22Rv1 (cell line): Measurements from ENCODE around the gene MGST3.

ENCODE experiments used
- ZFX ChIP-seq: fragments of 450-650 bp; IDR thresholded peaks from 2 replicates; pipeline ENCODE4 v1.6.1; 2017; ENCODE audit warnings: antibody characterized with exemption, borderline replicate concordance
- TF ChIP-seq, protein P1 (sequence below): fragments of 450-650 bp; IDR thresholded peaks from 2 replicates; pipeline ENCODE4 v1.5.1; 2017; ENCODE audit warnings: mild to moderate bottlenecking

DNA sequence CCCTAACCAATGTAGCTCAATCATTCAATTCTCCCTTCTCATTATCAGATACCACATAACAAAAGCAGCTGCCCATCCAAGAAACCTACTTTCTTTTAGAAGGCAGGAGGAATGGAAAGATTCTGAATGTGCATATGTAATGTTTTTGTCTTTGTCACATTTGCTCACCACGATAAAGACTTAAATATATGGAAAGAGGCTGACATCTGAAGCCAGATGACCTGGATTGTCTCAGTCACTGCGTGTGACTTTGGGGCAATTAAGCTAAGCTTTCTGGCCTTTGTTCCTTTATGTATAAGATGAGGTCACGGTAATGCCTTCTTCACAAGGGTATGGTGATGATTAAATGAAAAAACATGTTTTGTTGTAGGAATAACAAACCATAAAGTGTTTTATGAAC, 44.6 kb upstream of the MGST3 start:
- TF ChIP-seq, protein P1, sequence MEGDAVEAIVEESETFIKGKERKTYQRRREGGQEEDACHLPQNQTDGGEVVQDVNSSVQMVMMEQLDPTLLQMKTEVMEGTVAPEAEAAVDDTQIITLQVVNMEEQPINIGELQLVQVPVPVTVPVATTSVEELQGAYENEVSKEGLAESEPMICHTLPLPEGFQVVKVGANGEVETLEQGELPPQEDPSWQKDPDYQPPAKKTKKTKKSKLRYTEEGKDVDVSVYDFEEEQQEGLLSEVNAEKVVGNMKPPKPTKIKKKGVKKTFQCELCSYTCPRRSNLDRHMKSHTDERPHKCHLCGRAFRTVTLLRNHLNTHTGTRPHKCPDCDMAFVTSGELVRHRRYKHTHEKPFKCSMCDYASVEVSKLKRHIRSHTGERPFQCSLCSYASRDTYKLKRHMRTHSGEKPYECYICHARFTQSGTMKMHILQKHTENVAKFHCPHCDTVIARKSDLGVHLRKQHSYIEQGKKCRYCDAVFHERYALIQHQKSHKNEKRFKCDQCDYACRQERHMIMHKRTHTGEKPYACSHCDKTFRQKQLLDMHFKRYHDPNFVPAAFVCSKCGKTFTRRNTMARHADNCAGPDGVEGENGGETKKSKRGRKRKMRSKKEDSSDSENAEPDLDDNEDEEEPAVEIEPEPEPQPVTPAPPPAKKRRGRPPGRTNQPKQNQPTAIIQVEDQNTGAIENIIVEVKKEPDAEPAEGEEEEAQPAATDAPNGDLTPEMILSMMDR: no peak
- no peak for TF ChIP-seq ZFX
